ENCODE data around the gene SPPL2B.

- TF ChIP-seq, protein P1, sequence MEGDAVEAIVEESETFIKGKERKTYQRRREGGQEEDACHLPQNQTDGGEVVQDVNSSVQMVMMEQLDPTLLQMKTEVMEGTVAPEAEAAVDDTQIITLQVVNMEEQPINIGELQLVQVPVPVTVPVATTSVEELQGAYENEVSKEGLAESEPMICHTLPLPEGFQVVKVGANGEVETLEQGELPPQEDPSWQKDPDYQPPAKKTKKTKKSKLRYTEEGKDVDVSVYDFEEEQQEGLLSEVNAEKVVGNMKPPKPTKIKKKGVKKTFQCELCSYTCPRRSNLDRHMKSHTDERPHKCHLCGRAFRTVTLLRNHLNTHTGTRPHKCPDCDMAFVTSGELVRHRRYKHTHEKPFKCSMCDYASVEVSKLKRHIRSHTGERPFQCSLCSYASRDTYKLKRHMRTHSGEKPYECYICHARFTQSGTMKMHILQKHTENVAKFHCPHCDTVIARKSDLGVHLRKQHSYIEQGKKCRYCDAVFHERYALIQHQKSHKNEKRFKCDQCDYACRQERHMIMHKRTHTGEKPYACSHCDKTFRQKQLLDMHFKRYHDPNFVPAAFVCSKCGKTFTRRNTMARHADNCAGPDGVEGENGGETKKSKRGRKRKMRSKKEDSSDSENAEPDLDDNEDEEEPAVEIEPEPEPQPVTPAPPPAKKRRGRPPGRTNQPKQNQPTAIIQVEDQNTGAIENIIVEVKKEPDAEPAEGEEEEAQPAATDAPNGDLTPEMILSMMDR (IDR thresholded peaks at IDR 0.05), result no peak
- TF ChIP-seq POLR2A (IDR thresholded peaks at IDR 0.05) (no peak), EP300 (IDR thresholded peaks at IDR 0.05) (no peak)
Observed at GRCh38 chr19:2280633-2281264, 47.7 kb upstream of the SPPL2B start.

All from upper lobe of left lung (tissue), 4 donors.